Melanocyte of skin (primary cell): ENCODE results near the gene TAS2R39. TPM values are rescaled to one million over a fixed set of nuclear protein-coding genes. Genes with fewer than 3 reads are reported as not detected.

Source experiments
- small RNA-seq, 2 donors: library from RNA; depleted of rRNA; stranded (forward); fragments of <200 nt; gene quantifications; one replicate each; pipeline ENCODE3, GENCODE V24; 2012
- total RNA-seq, 2 donors: library from RNA; depleted of rRNA; stranded (reverse); fragments of >200 nt; gene quantifications; 2 replicates each; pipeline ENCODE4 v1.2.3, GENCODE V29; 2012

TAS2R39 gene
- not detected for total RNA-seq

DNA sequence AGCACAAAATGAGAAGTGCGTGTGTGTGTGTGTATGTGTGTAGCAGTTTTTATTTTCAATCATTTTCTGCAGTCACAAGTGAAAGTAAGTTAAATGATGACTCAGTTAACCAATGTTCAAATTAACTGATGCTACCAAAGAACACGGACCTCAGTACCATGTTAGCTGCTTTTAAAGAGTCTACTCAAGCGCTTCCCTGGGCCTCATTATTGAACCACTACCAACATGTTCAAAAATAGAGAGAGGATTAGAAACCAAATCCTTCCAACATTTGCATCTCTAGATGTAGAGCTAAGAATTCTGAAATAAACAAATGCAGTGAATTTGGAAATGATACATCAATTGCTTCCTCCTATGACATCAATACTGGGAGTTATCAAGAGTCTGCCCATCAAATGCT is at the start of gene TAS2R39:
Gene TAS2R39, plus strand, starts transcription at position 396 of the 400 bp plus-strand sequence. Its CDS starts 0 bp downstream, at position 396.

DNA sequence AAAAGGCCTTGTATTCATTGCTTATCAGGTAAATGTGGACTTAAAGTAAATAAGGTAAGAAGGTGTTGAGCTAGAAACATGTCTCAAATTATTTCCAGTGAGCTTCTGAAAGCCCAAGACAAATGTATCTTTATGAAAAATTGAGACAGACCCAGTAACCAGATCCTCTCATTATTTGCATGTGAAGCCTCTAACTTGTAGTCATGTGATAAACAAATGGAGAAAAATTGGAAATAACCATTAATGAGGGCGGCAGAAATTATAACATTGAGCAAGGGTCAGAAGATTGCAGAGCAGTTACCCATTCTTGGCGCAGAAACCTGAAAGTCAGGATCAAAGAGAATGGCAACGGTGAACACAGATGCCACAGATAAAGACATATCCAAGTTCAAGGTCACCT is 38.5 kb downstream of the TAS2R39 start, which contains the start of gene TAS2R40:
Gene TAS2R40, plus strand, starts transcription at position 301 of the 400 bp plus-strand sequence. Its CDS starts 42 bp downstream, at position 343.

Small RNAs within 50 kb of the gene (small RNA-seq; reads per million reads assigned to genes)
- 0 reads per million in 2 donors for gene AC073342.3

Other genes starting within 250 kb of the TAS2R39 start
- not detected for gene TRPV5, start 249.7 kb upstream of the TAS2R39 start, total RNA-seq
- gene LLCFC1, start 243.9 kb upstream of the TAS2R39 start, total RNA-seq = not detected
- under 1 TPM in 1 of 2 donors, not detected in 1; 0.34 TPM for gene KEL, start 221.1 kb upstream of the TAS2R39 start, total RNA-seq
- under 1 TPM in 1 of 2 donors, not detected in 1; 0.34 TPM for gene OR9A2, start 156.3 kb upstream of the TAS2R39 start, total RNA-seq
- not detected for gene OR6V1, start 131.1 kb upstream of the TAS2R39 start, total RNA-seq
- gene PIP, start 51.3 kb upstream of the TAS2R39 start, total RNA-seq = not detected
- gene TAS2R40, start 38.6 kb downstream of the TAS2R39 start, total RNA-seq = not detected
- gene GSTK1, start 80.0 kb downstream of the TAS2R39 start, total RNA-seq = 10 to 100 TPM; 88.9 to 90.9 TPM
- gene TMEM139, start 101.5 kb downstream of the TAS2R39 start, total RNA-seq = not detected
- gene CASP2, start 104.9 kb downstream of the TAS2R39 start, total RNA-seq = 10 to 100 TPM; 11.0 to 20.6 TPM
- gene CLCN1, start 132.7 kb downstream of the TAS2R39 start, total RNA-seq = not detected
- not detected for gene FAM131B, start 179.3 kb downstream of the TAS2R39 start, total RNA-seq
- 10 to 100 TPM; 10.7 to 18.3 TPM for gene ZYX, start 197.9 kb downstream of the TAS2R39 start, total RNA-seq
- not detected for gene EPHA1, start 225.4 kb downstream of the TAS2R39 start, total RNA-seq